ENCODE measurements around the gene LPAR6.
"Not testable (repeated sequence)": the region's sequence is repeated elsewhere in the genome, so short reads cannot be mapped to it uniquely, and the experiment has no call there.

LPAR6 gene

GRCh38 chr13:48412881-48413351 is at the start of gene LPAR6:
Gene LPAR6 (minus strand): TSS chr13:48413113. CDS start chr13:48412423, 690 bp downstream.
- in situ Hi-C loops (cut with HindIII; ENCODE audit: low pct_ligation_motif_present, low pct_unique_long_range_greater_than_20kb, low sequenced_read_pairs): no loop called here
- DNase-seq: peak; percentile 60

- in situ Hi-C loops (cut with HindIII; ENCODE audit: low pct_ligation_motif_present, low pct_unique_long_range_greater_than_20kb, low sequenced_read_pairs): no loop called here
- no peak for DNase-seq
These were observed 44.8 kb upstream of the LPAR6 start for GRCh38 chr13:48457578-48458242.

- DNase-seq: no peak
- in situ Hi-C loops (cut with HindIII; ENCODE audit: low pct_ligation_motif_present, low pct_unique_long_range_greater_than_20kb, low sequenced_read_pairs): no loop called here
These were observed 43.6 kb upstream of the LPAR6 start for GRCh38 chr13:48456546-48456945.

GRCh38 chr13:48451196-48451595 is 38.3 kb upstream of the LPAR6 start:
- in situ Hi-C loops (cut with HindIII; ENCODE audit: low pct_ligation_motif_present, low pct_unique_long_range_greater_than_20kb, low sequenced_read_pairs); DNase-seq: not testable (repeated sequence)

- no peak for DNase-seq
- in situ Hi-C loops (cut with HindIII; ENCODE audit: low pct_ligation_motif_present, low pct_unique_long_range_greater_than_20kb, low sequenced_read_pairs): no loop called here
These were observed 36.7 kb upstream of the LPAR6 start for GRCh38 chr13:48449656-48450055.

- in situ Hi-C loops (cut with HindIII; ENCODE audit: low pct_ligation_motif_present, low pct_unique_long_range_greater_than_20kb, low sequenced_read_pairs): no loop called here
- peak; percentile 17 for DNase-seq
These were observed 36.2 kb upstream of the LPAR6 start for GRCh38 chr13:48448959-48449614.

- no peak for DNase-seq
These were observed 35.5 kb upstream of the LPAR6 start for GRCh38 chr13:48448285-48448958.

GRCh38 chr13:48446464-48446863 is 33.6 kb upstream of the LPAR6 start:
- no peak for DNase-seq
- in situ Hi-C loops (cut with HindIII; ENCODE audit: low pct_ligation_motif_present, low pct_unique_long_range_greater_than_20kb, low sequenced_read_pairs): no loop called here

More at GRCh38 chr13:48448285-48448958, 35.5 kb upstream of the LPAR6 start:
- in situ Hi-C loops (cut with HindIII; ENCODE audit: low pct_ligation_motif_present, low pct_unique_long_range_greater_than_20kb, low sequenced_read_pairs): no loop called here

GRCh38 chr13:48443442-48444208 is 30.7 kb upstream of the LPAR6 start:
- in situ Hi-C loops (cut with HindIII; ENCODE audit: low pct_ligation_motif_present, low pct_unique_long_range_greater_than_20kb, low sequenced_read_pairs): no loop called here
- DNase-seq: no peak

GRCh38 chr13:48437371-48437770 is 24.5 kb upstream of the LPAR6 start:
- peak; percentile 75 for DNase-seq
- in situ Hi-C loops (cut with HindIII; ENCODE audit: low pct_ligation_motif_present, low pct_unique_long_range_greater_than_20kb, low sequenced_read_pairs): no loop called here

- no peak for DNase-seq
- in situ Hi-C loops (cut with HindIII; ENCODE audit: low pct_ligation_motif_present, low pct_unique_long_range_greater_than_20kb, low sequenced_read_pairs): no loop called here
These were observed 23.9 kb upstream of the LPAR6 start for GRCh38 chr13:48436661-48437288.

GRCh38 chr13:48434200-48434599 is 21.3 kb upstream of the LPAR6 start:
- no peak for DNase-seq
- in situ Hi-C loops (cut with HindIII; ENCODE audit: low pct_ligation_motif_present, low pct_unique_long_range_greater_than_20kb, low sequenced_read_pairs): no loop called here

- DNase-seq: no peak
- in situ Hi-C loops (cut with HindIII; ENCODE audit: low pct_ligation_motif_present, low pct_unique_long_range_greater_than_20kb, low sequenced_read_pairs): no loop called here
These were observed 19.2 kb upstream of the LPAR6 start for GRCh38 chr13:48431987-48432615.

GRCh38 chr13:48431431-48431830 is 18.5 kb upstream of the LPAR6 start:
- no peak for DNase-seq
- in situ Hi-C loops (cut with HindIII; ENCODE audit: low pct_ligation_motif_present, low pct_unique_long_range_greater_than_20kb, low sequenced_read_pairs): no loop called here

- DNase-seq: no peak
- in situ Hi-C loops (cut with HindIII; ENCODE audit: low pct_ligation_motif_present, low pct_unique_long_range_greater_than_20kb, low sequenced_read_pairs): no loop called here
These were observed 17.0 kb upstream of the LPAR6 start for GRCh38 chr13:48429886-48430285.

- in situ Hi-C loops (cut with HindIII; ENCODE audit: low pct_ligation_motif_present, low pct_unique_long_range_greater_than_20kb, low sequenced_read_pairs): no loop called here
- no peak for DNase-seq
These were observed 16.1 kb upstream of the LPAR6 start for GRCh38 chr13:48429036-48429435.

GRCh38 chr13:48426755-48427298 is 13.9 kb upstream of the LPAR6 start:
- in situ Hi-C loops (cut with HindIII; ENCODE audit: low pct_ligation_motif_present, low pct_unique_long_range_greater_than_20kb, low sequenced_read_pairs): not testable (repeated sequence)

GRCh38 chr13:48426052-48426451 is 13.1 kb upstream of the LPAR6 start:
- DNase-seq: no peak
- in situ Hi-C loops (cut with HindIII; ENCODE audit: low pct_ligation_motif_present, low pct_unique_long_range_greater_than_20kb, low sequenced_read_pairs): no loop called here

More at GRCh38 chr13:48426755-48427298, 13.9 kb upstream of the LPAR6 start:
- DNase-seq: not testable (repeated sequence)
